ENCODE measurements around the gene MYO18B. TPM values are rescaled to one million over a fixed set of nuclear protein-coding genes. Genes with fewer than 3 reads are reported as not detected.

MYO18B gene
- total and polyA plus RNA-seq, 2 experiments from 2014 or later, result 35.6 to 178 TPM

- Histone ChIP-seq H3K27ac (no peak overlapping the region), H3K9me3 (ENCODE audit: low read depth) (no peaks in the 10 kb centered on the region), H3K4me1 (ENCODE audit: low read depth) (no peaks in the 10 kb centered on the region), H3K27me3 (no peaks in the 10 kb centered on the region), H3K36me3 (peaks cover 24% of the 10 kb centered on the region), H3K4me3 (no peak overlapping the region)
- no peak for TF ChIP-seq CTCF (IDR thresholded peaks at IDR 0.05; ENCODE audit: low read depth, low read length)
- no peak for DNase-seq (ENCODE audit: low read depth in 1 of 2, low spot score in 1 of 2)
Observed at GRCh38 chr22:26027341-26027740, 285.4 kb downstream of the MYO18B start.

GRCh38 chr22:26031641-26032040 lies 289.7 kb downstream of the MYO18B start:
- Histone ChIP-seq H3K4me1 (ENCODE audit: low read depth) (no peaks in the 10 kb centered on the region), H3K9me3 (ENCODE audit: low read depth) (no peaks in the 10 kb centered on the region), H3K36me3 (peaks cover 18% of the 10 kb centered on the region), H3K27me3 (no peaks in the 10 kb centered on the region), H3K4me3 (no peak overlapping the region), H3K27ac (no peak overlapping the region)
- no peak for TF ChIP-seq CTCF (IDR thresholded peaks at IDR 0.05; ENCODE audit: low read depth, low read length)
- no peak for DNase-seq (ENCODE audit: low read depth in 1 of 2, low spot score in 1 of 2)

- TF ChIP-seq CTCF (IDR thresholded peaks at IDR 0.05; ENCODE audit: low read depth, low read length), result no peak
- DNase-seq (ENCODE audit: low read depth in 1 of 2, low spot score in 1 of 2), result no peak
- Histone ChIP-seq H3K4me3 (no peak overlapping the region), H3K27ac (no peak overlapping the region), H3K9me3 (ENCODE audit: low read depth) (no peaks in the 10 kb centered on the region), H3K27me3 (no peaks in the 10 kb centered on the region), H3K4me1 (ENCODE audit: low read depth) (no peaks in the 10 kb centered on the region), H3K36me3 (peaks cover 16% of the 10 kb centered on the region)
Observed at GRCh38 chr22:26033071-26033470, 291.1 kb downstream of the MYO18B start.

- no peaks in the 10 kb centered on the region for H3K9me3 ChIP-seq (ENCODE audit: low read depth)
- H3K36me3 ChIP-seq, result peaks cover 16% of the 10 kb centered on the region
- no peaks in the 10 kb centered on the region for H3K27me3 ChIP-seq
- H3K4me3 ChIP-seq, result no peak overlapping the region
- H3K27ac ChIP-seq, result no peak overlapping the region
- no peaks in the 10 kb centered on the region for H3K4me1 ChIP-seq (ENCODE audit: low read depth)
- no peak for TF ChIP-seq CTCF (IDR thresholded peaks at IDR 0.05; ENCODE audit: low read depth, low read length)
- DNase-seq (ENCODE audit: low read depth in 1 of 2, low spot score in 1 of 2), result no peak
Observed at GRCh38 chr22:26033586-26033985, 291.6 kb downstream of the MYO18B start.

- no peak for DNase-seq (ENCODE audit: low read depth in 1 of 2, low spot score in 1 of 2)
- Histone ChIP-seq H3K4me3 (no peak overlapping the region), H3K9me3 (ENCODE audit: low read depth) (no peaks in the 10 kb centered on the region), H3K4me1 (ENCODE audit: low read depth) (no peaks in the 10 kb centered on the region), H3K27ac (no peak overlapping the region), H3K36me3 (peaks cover 9% of the 10 kb centered on the region), H3K27me3 (no peaks in the 10 kb centered on the region)
- TF ChIP-seq CTCF (IDR thresholded peaks at IDR 0.05; ENCODE audit: low read depth, low read length), result no peak
Observed at GRCh38 chr22:26035523-26035922, 293.5 kb downstream of the MYO18B start.

- TF ChIP-seq CTCF (IDR thresholded peaks at IDR 0.05; ENCODE audit: low read depth, low read length), result no peak
- H3K27ac ChIP-seq, result no peak overlapping the region
- no peaks in the 10 kb centered on the region for H3K9me3 ChIP-seq (ENCODE audit: low read depth)
Observed at GRCh38 chr22:26038365-26038764, 296.4 kb downstream of the MYO18B start.

More at GRCh38 chr22:26038365-26038764, 296.4 kb downstream of the MYO18B start:
- H3K36me3 ChIP-seq, result no peaks in the 10 kb centered on the region
- no peak overlapping the region for H3K4me3 ChIP-seq
- H3K4me1 ChIP-seq (ENCODE audit: low read depth), result no peaks in the 10 kb centered on the region
- no peaks in the 10 kb centered on the region for H3K27me3 ChIP-seq
- no peak for DNase-seq (ENCODE audit: low read depth in 1 of 2, low spot score in 1 of 2)

Measured in cardiac muscle cell (in vitro differentiated cells and primary cell).